ENCODE results near the gene JAM3.

DNA sequence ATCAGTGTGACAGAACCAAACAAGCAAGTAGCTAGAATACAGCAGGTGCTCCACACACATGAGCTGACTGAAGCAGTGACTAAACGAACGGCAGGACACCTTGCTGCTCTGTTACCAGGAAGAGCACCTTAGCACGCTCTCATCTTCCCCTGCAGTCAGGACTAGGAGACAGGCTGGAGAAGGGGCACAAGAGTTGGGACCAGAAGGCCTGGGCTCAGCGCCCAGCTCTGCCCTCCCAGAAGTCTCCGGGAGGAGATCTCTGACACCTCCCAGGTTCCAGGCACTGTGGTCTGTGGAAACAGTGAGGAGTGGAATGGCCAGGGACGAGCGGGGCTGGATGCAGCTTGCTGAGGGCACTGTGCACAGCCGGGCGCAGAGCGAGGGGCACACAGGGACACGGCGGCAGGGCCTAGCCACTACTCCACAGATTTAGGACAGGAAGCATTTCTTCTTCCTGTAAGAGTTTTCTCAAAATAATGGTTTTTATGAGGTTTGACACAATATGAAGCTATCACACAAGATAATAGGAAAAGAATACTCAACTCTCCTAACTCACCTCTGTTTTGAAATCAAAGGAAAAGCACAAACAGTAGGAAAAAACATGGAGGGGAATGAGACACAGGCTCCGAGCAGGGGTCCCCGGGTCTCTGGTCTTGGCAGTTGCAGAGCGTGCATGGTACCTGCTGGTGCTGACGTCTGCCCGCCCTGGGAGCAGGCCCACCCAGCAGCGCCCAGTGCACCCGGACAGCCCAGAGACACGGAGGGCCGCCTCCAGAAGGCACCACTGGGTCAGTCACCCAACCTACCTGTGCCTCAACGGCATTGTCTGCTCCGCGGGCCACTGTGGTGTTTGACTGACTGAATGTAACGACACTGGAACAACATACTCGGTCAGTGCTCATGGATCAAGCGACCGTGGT is 87.3 kb downstream of the JAM3 start:
- TF ChIP-seq, protein P1, sequence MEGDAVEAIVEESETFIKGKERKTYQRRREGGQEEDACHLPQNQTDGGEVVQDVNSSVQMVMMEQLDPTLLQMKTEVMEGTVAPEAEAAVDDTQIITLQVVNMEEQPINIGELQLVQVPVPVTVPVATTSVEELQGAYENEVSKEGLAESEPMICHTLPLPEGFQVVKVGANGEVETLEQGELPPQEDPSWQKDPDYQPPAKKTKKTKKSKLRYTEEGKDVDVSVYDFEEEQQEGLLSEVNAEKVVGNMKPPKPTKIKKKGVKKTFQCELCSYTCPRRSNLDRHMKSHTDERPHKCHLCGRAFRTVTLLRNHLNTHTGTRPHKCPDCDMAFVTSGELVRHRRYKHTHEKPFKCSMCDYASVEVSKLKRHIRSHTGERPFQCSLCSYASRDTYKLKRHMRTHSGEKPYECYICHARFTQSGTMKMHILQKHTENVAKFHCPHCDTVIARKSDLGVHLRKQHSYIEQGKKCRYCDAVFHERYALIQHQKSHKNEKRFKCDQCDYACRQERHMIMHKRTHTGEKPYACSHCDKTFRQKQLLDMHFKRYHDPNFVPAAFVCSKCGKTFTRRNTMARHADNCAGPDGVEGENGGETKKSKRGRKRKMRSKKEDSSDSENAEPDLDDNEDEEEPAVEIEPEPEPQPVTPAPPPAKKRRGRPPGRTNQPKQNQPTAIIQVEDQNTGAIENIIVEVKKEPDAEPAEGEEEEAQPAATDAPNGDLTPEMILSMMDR (conservative IDR thresholded peaks at IDR 0.05): no peak
- no peak for TF ChIP-seq ZFX (IDR thresholded peaks at IDR 0.05)

Data from C4-2B (cell line).